ENCODE results near the gene PARD6A.

PARD6A gene

DNA sequence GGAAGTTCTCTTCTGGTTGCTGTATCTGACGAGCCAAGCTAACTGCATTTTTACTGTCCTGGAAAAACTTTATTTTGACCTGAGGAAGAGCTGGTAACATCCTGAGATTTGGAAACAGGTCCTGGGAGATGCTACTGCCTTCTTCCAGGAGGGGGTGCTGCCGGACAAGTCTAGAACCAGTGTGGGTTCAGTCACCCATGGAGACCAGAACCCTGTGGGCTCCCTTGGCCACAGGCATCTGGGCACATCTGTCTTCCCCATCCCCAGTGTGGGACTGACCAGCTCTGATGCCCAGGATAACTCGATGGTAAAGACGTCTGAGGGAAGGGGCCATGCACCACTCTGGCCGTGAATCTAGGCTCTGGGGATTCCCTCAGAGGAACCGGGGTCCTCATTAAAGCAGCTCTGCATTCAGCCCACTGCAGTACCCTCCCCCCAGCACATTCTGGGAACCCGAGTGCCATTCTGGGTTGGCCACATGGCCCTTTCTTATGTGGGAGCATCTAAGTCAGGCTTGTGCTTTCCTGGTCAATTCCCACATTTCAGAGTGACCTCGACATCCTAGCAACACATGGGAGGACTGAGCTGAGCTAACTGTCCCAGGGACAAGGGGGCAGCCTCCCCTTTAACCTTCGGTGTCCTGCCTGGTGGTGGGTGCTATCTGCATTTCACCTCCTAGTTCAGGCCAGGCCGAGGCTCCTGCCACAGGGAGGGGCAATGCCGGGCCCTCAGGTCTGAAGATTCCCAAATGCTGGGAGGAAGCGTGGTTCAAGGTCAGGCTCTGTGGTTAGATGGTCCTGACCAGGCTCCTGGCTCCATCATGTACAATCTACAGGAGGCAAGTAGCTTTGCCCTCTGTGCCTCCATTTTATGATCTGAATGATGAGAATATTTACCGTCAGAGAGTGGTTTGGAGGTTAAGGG is 12.2 kb downstream of the PARD6A start:
- TF ChIP-seq, protein P1, sequence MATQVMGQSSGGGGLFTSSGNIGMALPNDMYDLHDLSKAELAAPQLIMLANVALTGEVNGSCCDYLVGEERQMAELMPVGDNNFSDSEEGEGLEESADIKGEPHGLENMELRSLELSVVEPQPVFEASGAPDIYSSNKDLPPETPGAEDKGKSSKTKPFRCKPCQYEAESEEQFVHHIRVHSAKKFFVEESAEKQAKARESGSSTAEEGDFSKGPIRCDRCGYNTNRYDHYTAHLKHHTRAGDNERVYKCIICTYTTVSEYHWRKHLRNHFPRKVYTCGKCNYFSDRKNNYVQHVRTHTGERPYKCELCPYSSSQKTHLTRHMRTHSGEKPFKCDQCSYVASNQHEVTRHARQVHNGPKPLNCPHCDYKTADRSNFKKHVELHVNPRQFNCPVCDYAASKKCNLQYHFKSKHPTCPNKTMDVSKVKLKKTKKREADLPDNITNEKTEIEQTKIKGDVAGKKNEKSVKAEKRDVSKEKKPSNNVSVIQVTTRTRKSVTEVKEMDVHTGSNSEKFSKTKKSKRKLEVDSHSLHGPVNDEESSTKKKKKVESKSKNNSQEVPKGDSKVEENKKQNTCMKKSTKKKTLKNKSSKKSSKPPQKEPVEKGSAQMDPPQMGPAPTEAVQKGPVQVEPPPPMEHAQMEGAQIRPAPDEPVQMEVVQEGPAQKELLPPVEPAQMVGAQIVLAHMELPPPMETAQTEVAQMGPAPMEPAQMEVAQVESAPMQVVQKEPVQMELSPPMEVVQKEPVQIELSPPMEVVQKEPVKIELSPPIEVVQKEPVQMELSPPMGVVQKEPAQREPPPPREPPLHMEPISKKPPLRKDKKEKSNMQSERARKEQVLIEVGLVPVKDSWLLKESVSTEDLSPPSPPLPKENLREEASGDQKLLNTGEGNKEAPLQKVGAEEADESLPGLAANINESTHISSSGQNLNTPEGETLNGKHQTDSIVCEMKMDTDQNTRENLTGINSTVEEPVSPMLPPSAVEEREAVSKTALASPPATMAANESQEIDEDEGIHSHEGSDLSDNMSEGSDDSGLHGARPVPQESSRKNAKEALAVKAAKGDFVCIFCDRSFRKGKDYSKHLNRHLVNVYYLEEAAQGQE (IDR thresholded peaks at IDR 0.05; ENCODE audit: low read depth): no peak
- TF ChIP-seq EP300 (IDR thresholded peaks at IDR 0.05; ENCODE audit: borderline replicate concordance): no peak
- peak; percentile 85 for TF ChIP-seq RAD21 (IDR thresholded peaks at IDR 0.05; ENCODE audit: low read depth)
- TF ChIP-seq TEAD4 (IDR thresholded peaks at IDR 0.05): no peak

DNA sequence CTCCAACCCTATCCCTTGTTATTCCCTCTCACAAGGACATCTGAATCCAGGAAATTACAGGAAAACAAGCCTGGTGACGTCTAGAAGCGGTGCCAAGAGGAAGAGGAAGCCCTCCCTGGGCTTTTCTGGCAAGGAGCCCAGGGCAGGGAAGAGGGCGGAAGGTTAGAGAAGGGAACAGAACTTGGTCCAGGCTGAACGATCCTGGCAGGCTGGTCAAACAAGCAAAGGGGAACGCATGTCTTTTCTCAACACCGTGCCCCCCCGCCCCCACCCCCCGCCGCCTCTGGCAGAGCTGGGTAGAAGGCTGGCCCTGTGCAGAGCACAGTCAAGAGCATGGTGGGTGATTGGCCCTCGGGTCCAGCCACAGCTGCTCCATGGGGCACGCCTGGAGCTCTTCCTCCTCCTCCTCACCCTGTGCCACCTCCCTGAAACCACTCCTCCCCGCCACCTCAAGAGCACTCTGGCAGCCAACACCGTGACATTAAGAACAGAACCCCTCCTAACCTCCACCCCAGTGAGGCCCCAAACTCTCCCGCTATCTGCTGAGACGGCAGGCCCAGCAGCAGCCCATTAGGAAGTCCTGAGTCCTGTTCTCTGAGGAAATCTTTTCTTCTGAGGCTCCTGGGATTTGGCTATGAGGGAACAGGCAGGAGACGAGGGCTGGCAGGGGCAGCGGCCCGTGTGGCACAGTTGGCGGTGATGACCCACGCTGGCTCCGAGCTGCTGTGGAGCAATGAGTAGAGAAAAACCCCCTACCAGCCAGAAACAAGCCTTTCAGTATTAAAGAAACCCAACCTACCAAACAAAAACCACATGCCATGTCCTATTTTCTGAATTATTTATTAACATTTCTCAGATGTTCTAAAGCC is 13.2 kb downstream of the PARD6A start:
- TF ChIP-seq NFIC (IDR thresholded peaks at IDR 0.05): peak; percentile 86
- TF ChIP-seq YY1 (IDR thresholded peaks at IDR 0.05; ENCODE audit: low read depth): no peak
- no peak for TF ChIP-seq RAD21 (IDR thresholded peaks at IDR 0.05; ENCODE audit: low read depth)

DNA sequence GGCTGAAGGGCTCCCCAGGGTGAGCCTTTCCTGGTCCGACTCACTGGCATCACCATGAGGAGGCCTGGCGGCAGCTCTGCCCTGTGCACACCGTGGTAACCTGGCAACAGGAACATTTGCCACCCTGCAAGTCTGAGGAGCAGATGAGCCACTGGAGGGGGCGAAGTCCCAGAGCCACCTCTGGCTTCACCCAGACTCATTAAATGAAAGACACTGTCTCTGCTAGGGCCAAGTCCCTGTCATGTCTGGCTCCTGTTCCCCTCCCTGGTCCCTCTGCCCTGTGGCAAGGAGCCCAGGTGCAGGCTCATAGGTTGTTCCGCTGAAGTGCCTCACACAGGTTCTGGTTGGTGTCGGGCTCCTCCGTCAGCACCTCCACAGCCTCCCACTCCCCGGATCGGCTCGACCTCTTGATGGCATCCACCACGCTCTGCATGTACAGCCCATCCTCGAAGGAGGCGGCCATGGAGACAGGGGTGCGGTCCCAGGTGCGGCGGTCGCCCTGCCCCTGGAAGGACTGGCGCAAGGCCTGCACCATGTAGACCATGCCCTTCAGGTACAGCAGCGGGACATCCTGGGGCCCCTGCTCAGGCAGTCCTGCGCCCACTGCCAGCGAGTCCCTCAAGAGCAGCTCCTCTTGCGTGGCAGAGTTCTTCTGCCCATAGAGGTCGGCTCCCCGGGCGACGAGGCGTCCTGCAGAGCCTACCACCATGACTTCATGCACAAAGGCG is 14.3 kb downstream of the PARD6A start:
- no peak for TF ChIP-seq TCF12 (IDR thresholded peaks at IDR 0.05; ENCODE audit: low read depth)
- TF ChIP-seq, protein P2, sequence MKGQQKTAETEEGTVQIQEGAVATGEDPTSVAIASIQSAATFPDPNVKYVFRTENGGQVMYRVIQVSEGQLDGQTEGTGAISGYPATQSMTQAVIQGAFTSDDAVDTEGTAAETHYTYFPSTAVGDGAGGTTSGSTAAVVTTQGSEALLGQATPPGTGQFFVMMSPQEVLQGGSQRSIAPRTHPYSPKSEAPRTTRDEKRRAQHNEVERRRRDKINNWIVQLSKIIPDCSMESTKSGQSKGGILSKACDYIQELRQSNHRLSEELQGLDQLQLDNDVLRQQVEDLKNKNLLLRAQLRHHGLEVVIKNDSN (IDR thresholded peaks at IDR 0.05): no peak
- no peak for TF ChIP-seq TAF1 (IDR thresholded peaks at IDR 0.05; ENCODE audit: low read depth)
- TF ChIP-seq NFIC (IDR thresholded peaks at IDR 0.05): no peak
- TF ChIP-seq, protein P3, sequence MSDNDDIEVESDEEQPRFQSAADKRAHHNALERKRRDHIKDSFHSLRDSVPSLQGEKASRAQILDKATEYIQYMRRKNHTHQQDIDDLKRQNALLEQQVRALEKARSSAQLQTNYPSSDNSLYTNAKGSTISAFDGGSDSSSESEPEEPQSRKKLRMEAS (IDR thresholded peaks at IDR 0.05): no peak
- TF ChIP-seq TEAD4 (IDR thresholded peaks at IDR 0.05): no peak
- TF ChIP-seq EGR1 (IDR thresholded peaks at IDR 0.05): no peak

DNA sequence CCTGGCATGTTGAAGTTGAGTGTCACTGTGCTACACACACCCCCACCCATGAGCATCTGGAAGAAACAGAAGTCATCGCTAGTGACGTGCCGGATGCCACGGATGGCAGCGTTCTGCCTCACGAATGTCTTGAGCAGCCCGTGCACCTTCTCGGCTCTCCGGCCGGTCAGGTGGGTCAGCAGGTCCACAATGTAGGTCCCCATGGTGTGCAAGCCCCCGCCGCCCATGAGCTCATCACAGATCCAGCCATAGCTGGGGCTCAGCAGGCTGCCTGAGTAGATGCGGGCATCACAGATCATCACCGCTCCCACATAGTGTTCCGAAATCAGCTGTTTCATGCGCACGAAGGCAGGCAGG is 14.8 kb downstream of the PARD6A start:
- TF ChIP-seq EP300 (IDR thresholded peaks at IDR 0.05; ENCODE audit: borderline replicate concordance): no peak
- TF ChIP-seq, protein P1 (IDR thresholded peaks at IDR 0.05; ENCODE audit: low read depth): no peak

DNA sequence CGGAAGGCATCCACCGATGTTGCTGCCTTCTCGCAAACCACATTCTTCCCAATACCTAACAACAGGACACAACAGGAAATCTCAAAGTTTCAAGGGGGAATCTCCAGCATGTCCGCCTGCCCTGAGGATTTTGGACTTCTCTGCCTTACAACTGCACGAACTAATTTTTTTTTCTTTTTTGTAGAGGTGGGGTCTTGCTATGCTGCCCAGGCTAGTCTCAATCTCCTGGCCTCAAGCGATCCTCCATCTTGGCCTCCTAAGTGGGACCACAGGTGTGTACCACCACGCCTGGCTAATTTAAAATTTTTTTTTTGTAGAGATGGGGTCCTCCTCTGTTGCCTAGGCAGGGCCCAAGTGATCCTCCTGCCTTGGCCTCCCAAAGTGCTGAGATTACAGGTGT is 15.2 kb downstream of the PARD6A start:
- TF ChIP-seq TEAD4 (IDR thresholded peaks at IDR 0.05) (no peak), ZBTB7A (IDR thresholded peaks at IDR 0.05; ENCODE audit: low read depth) (no peak), YY1 (IDR thresholded peaks at IDR 0.05; ENCODE audit: low read depth) (no peak)

DNA sequence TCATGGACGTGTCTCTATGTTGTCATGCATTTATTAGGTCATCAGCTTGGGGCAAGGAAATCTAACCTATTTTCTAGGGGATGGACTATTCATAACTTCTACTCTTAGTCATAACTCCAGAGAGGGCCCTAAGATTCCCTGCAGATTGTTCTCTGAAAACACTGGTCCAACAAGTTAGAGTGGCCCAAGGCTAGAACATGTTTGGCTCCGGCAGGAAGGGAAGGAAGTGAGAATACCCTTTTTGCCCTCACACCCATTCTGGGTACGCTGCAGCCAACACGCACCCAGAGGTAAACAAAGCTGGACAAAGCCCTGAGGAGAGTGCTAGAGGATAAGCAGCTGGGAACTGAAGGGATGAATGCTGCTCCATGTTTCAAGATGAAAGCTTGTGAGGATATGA is 15.8 kb downstream of the PARD6A start:
- TF ChIP-seq, protein P2 (IDR thresholded peaks at IDR 0.05): no peak
- TF ChIP-seq, protein P1 (IDR thresholded peaks at IDR 0.05; ENCODE audit: low read depth): no peak
- no peak for TF ChIP-seq TCF12 (IDR thresholded peaks at IDR 0.05; ENCODE audit: low read depth)
- TF ChIP-seq CREB1 (IDR thresholded peaks at IDR 0.05; ENCODE audit: low read depth): no peak
- no peak for TF ChIP-seq EP300 (IDR thresholded peaks at IDR 0.05; ENCODE audit: borderline replicate concordance)
- TF ChIP-seq EGR1 (IDR thresholded peaks at IDR 0.05): no peak
- TF ChIP-seq ZBTB7A (IDR thresholded peaks at IDR 0.05; ENCODE audit: low read depth): no peak
- no peak for TF ChIP-seq TAF1 (IDR thresholded peaks at IDR 0.05; ENCODE audit: low read depth)
- no peak for TF ChIP-seq YY1 (IDR thresholded peaks at IDR 0.05; ENCODE audit: low read depth)
- TF ChIP-seq RAD21 (IDR thresholded peaks at IDR 0.05; ENCODE audit: low read depth): no peak
- TF ChIP-seq, protein P3 (IDR thresholded peaks at IDR 0.05): no peak
- TF ChIP-seq NFIC (IDR thresholded peaks at IDR 0.05): no peak
- no peak for TF ChIP-seq CEBPB (IDR thresholded peaks at IDR 0.05)
- TF ChIP-seq TEAD4 (IDR thresholded peaks at IDR 0.05): no peak
- no peak for TF ChIP-seq FOXM1 (IDR thresholded peaks at IDR 0.05; ENCODE audit: borderline replicate concordance, low read depth)
